Esophagus muscularis mucosa (tissue), 4 donors: ENCODE data around the gene CLDN24. TPM values are rescaled to one million over a fixed set of nuclear protein-coding genes. Genes with fewer than 3 reads are reported as not detected.

ENCODE experiments used
- DNase-seq: peaks from one replicate; pipeline ENCODE4 v3.0.0-alpha.2; 2017; ENCODE audit errors: extremely low spot score
- H3K27ac ChIP-seq, 4 donors: fragments of 200-600 bp; sonication (generic); replicated peaks in 1 of 4; 1 replicate in 3 of 4; 2 replicates in 1 of 4; pipeline ENCODE4 v1.5.1; 2016 to 2019; ENCODE audit warnings: mild to moderate bottlenecking in 1 of 4
- H3K27me3 ChIP-seq, 4 donors: fragments of 200-600 bp; sonication (generic); one replicate each; pipeline versions ENCODE4 v1.5.1 to v1.6.0; 2016 to 2019
- H3K36me3 ChIP-seq, 4 donors: fragments of 200-600 bp; sonication (generic); one replicate each; pipeline ENCODE4 v1.5.1; 2016 to 2019
- H3K4me1 ChIP-seq, 4 donors: fragments of 200-600 bp; sonication (generic); one replicate each; pipeline ENCODE4 v1.5.1; 2016 to 2019
- H3K4me3 ChIP-seq, 4 donors: fragments of 200-600 bp; sonication (generic); 1 replicate in 2 of 4; 2 replicates in 2 of 4; pipeline ENCODE4 v1.5.1; 2016 to 2019; ENCODE audit warnings: mild to moderate bottlenecking in 4 of 4, moderate library complexity in 1 of 4
- H3K9me3 ChIP-seq, 4 donors: fragments of 200-600 bp; sonication (generic); 1 replicate in 3 of 4; 2 replicates in 1 of 4; pipeline ENCODE4 v1.5.1; 2016 to 2019
- CTCF ChIP-seq, 3 experiments: fragments of 200-600 bp in 2 of 3; fragments of 450-650 bp in 1 of 3; sonication (generic) in 2 of 3; IDR thresholded peaks; one replicate each; pipeline ENCODE4 v1.5.1; 2017 to 2019; ENCODE audit warnings: antibody characterized with exemption in 3 of 3, mild to moderate bottlenecking in 2 of 3, moderate library complexity in 1 of 3
- EP300 ChIP-seq: sonication (generic); formaldehyde crosslinking; IDR thresholded peaks from one replicate; pipeline ENCODE4 v1.6.1; 2017; ENCODE audit warnings: antibody characterized with exemption
- POLR2A ChIP-seq: fragments of 450-650 bp; IDR thresholded peaks from one replicate; pipeline ENCODE4 v1.6.1; 2017; ENCODE audit warnings: antibody characterized with exemption, moderate library complexity, mild to moderate bottlenecking, low read depth
- POLR2AphosphoS5 ChIP-seq, 2 donors: sonication (generic); formaldehyde crosslinking; IDR thresholded peaks; one replicate each; pipeline ENCODE4 v1.6.1; 2017; ENCODE audit warnings: antibody characterized with exemption in 2 of 2
- WGBS: methylation state at CpG from one replicate; pipeline ENCODE4 v1.1.5; 2018; 5-methylcytosine and 5-hydroxymethylcytosine counted together
- intact Hi-C: fragments of 100-400 bp; cut with DNase I; formaldehyde crosslinking; loops from one replicate; pipeline ENCODE4 v1.15.1; 2023
- total RNA-seq, 4 donors: library from RNA; depleted of rRNA; stranded (reverse); fragments of >200 nt; gene quantifications; one replicate each; pipeline versions ENCODE4 v1.1.0 to v1.2.1, GENCODE V29; 2016

Gene CLDN24
- total RNA-seq, 4 donors from 2014 or later: not detected

GRCh38 chr4:183356173-183356830 is 34.1 kb upstream of the CLDN24 start:
- no peaks in the 10 kb centered on the region for H3K36me3 ChIP-seq
- H3K27ac ChIP-seq: no peak overlapping the region
- DNase-seq: no peak
- peaks cover 0 to 2% (median 0%) of the 10 kb centered on the region in 4 donors for H3K9me3 ChIP-seq
- WGBS: 82% methylated on average over 20 of the region's 20 CpGs
- H3K4me1 ChIP-seq: no peaks in the 10 kb centered on the region
- no peak for TF ChIP-seq EP300
- TF ChIP-seq POLR2A: no peak
- TF ChIP-seq POLR2AphosphoS5 (IDR thresholded peaks at IDR 0.05): no peak
- no peak for TF ChIP-seq CTCF (IDR thresholded peaks at IDR 0.05)
- intact Hi-C loops: no loop called here
- H3K27me3 ChIP-seq: peaks cover 0 to 24% (median 0%) of the 10 kb centered on the region in 4 donors
- no peak overlapping the region for H3K4me3 ChIP-seq

- Histone ChIP-seq H3K27ac (no peak overlapping the region), H3K4me1 (no peaks in the 10 kb centered on the region), H3K36me3 (no peaks in the 10 kb centered on the region), H3K4me3 (no peak overlapping the region), H3K9me3 (no peaks in the 10 kb centered on the region), H3K27me3 (peaks cover 0 to 32% (median 0%) of the 10 kb centered on the region in 4 donors)
- no peak for TF ChIP-seq POLR2AphosphoS5 (IDR thresholded peaks at IDR 0.05)
- TF ChIP-seq CTCF (IDR thresholded peaks at IDR 0.05): no peak
- TF ChIP-seq POLR2A: no peak
- TF ChIP-seq EP300: no peak
- no peak for DNase-seq
- 73% methylated on average over 4 of the region's 4 CpGs for WGBS
- intact Hi-C loops: no loop called here
Measured at GRCh38 chr4:183355405-183355804, 33.2 kb upstream of the CLDN24 start.

GRCh38 chr4:183354219-183354618 is 32.0 kb upstream of the CLDN24 start:
- DNase-seq: no peak
- no peak overlapping the region for H3K4me3 ChIP-seq
- H3K27me3 ChIP-seq: peaks cover 0 to 35% (median 0%) of the 10 kb centered on the region in 4 donors
- H3K36me3 ChIP-seq: no peaks in the 10 kb centered on the region
- intact Hi-C loops: no loop called here
- no peak for TF ChIP-seq POLR2AphosphoS5 (IDR thresholded peaks at IDR 0.05)
- TF ChIP-seq EP300: no peak
- TF ChIP-seq POLR2A: no peak
- TF ChIP-seq CTCF (IDR thresholded peaks at IDR 0.05): no peak
- no peak overlapping the region for H3K27ac ChIP-seq
- 71% methylated on average over 9 of the region's 9 CpGs for WGBS
- H3K9me3 ChIP-seq: no peaks in the 10 kb centered on the region
- H3K4me1 ChIP-seq: no peaks in the 10 kb centered on the region

GRCh38 chr4:183353557-183353956 is 31.3 kb upstream of the CLDN24 start:
- no peaks in the 10 kb centered on the region for H3K9me3 ChIP-seq
- WGBS: 85% methylated on average over 8 of the region's 8 CpGs
- no peaks in the 10 kb centered on the region for H3K4me1 ChIP-seq
- intact Hi-C loops: no loop called here
- no peak overlapping the region for H3K4me3 ChIP-seq
- no peak for TF ChIP-seq POLR2AphosphoS5 (IDR thresholded peaks at IDR 0.05)
- TF ChIP-seq POLR2A: no peak
- no peak for TF ChIP-seq CTCF (IDR thresholded peaks at IDR 0.05)
- TF ChIP-seq EP300: no peak
- no peak overlapping the region for H3K27ac ChIP-seq
- H3K27me3 ChIP-seq: peaks cover 0 to 35% (median 0%) of the 10 kb centered on the region in 4 donors
- H3K36me3 ChIP-seq: no peaks in the 10 kb centered on the region
- no peak for DNase-seq

GRCh38 chr4:183352546-183352945 is 30.3 kb upstream of the CLDN24 start:
- no peak overlapping the region for H3K27ac ChIP-seq
- H3K27me3 ChIP-seq: peaks cover 0 to 42% (median 0%) of the 10 kb centered on the region in 4 donors
- TF ChIP-seq EP300 (no peak), CTCF (IDR thresholded peaks at IDR 0.05) (no peak), POLR2A (no peak), POLR2AphosphoS5 (IDR thresholded peaks at IDR 0.05) (no peak)
- WGBS: 82% methylated on average over 5 of the region's 5 CpGs
- intact Hi-C loops: no loop called here
- H3K4me3 ChIP-seq: no peak overlapping the region
- no peaks in the 10 kb centered on the region for H3K36me3 ChIP-seq
- no peaks in the 10 kb centered on the region for H3K4me1 ChIP-seq
- H3K9me3 ChIP-seq: no peaks in the 10 kb centered on the region
- no peak for DNase-seq
